Hepatocyte (in vitro differentiated cells): ENCODE data around the gene TMEM267. TPM values are rescaled to one million over a fixed set of nuclear protein-coding genes. Genes with fewer than 3 reads are reported as not detected.

Experiments
- DNase-seq: peaks from one replicate; pipeline ENCODE4 v3.0.0-alpha.2; 2016; ENCODE audit warnings: low spot score
- H2AFZ ChIP-seq: fragments of 200-600 bp; sonication (generic); 2 replicates; pipeline ENCODE4 v1.6.0; 2016; ENCODE audit warnings: antibody characterized with exemption, mild to moderate bottlenecking
- H3K27ac ChIP-seq: fragments of 200-600 bp; sonication (generic); 2 replicates; pipeline ENCODE4 v1.5.1; 2016; ENCODE audit warnings: mild to moderate bottlenecking
- H3K27me3 ChIP-seq: fragments of 200-600 bp; sonication (generic); 2 replicates; pipeline ENCODE4 v1.6.1; 2016
- H3K36me3 ChIP-seq: fragments of 200-600 bp; sonication (generic); replicated peaks from 2 replicates; pipeline ENCODE4 v1.5.1; 2016; ENCODE audit warnings: low read depth; ENCODE audit not compliant: insufficient read depth
- H3K4me1 ChIP-seq: fragments of 200-600 bp; sonication (generic); 2 replicates; pipeline ENCODE4 v1.5.1; 2016; ENCODE audit warnings: mild to moderate bottlenecking, moderate library complexity; ENCODE audit not compliant: insufficient read depth
- H3K4me2 ChIP-seq: fragments of 200-600 bp; sonication (generic); 2 replicates; pipeline ENCODE4 v1.6.0; 2016
- H3K4me3 ChIP-seq: fragments of 200-600 bp; sonication (generic); 2 replicates; pipeline ENCODE4 v1.5.1; 2016; ENCODE audit warnings: mild to moderate bottlenecking
- H3K79me2 ChIP-seq: fragments of 200-600 bp; sonication (generic); 2 replicates; pipeline ENCODE4 v1.6.0; 2017; ENCODE audit warnings: mild to moderate bottlenecking
- H3K9me2 ChIP-seq: fragments of 200-600 bp; sonication (generic); replicated peaks from 2 replicates; pipeline ENCODE4 v1.6.0; 2017; ENCODE audit warnings: mild to moderate bottlenecking; ENCODE audit not compliant: insufficient read depth
- H3K9me3 ChIP-seq: fragments of 200-600 bp; sonication (generic); 2 replicates; pipeline ENCODE4 v1.5.1; 2016; ENCODE audit warnings: low read depth, mild to moderate bottlenecking
- H4K20me1 ChIP-seq: fragments of 200-600 bp; sonication (generic); 2 replicates; pipeline ENCODE4 v1.6.0; 2016; ENCODE audit warnings: mild to moderate bottlenecking; ENCODE audit not compliant: insufficient read depth, poor library complexity, severe bottlenecking
- CTCF ChIP-seq: fragments of 200-600 bp; sonication (generic); IDR thresholded peaks from 2 replicates; pipeline ENCODE4 v1.5.1; 2016; ENCODE audit warnings: antibody characterized with exemption, mild to moderate bottlenecking; ENCODE audit not compliant: poor library complexity
- EZH2 ChIP-seq: fragments of 200-600 bp; sonication (generic); IDR thresholded peaks from 2 replicates; pipeline ENCODE4 v1.6.1; 2016; ENCODE audit warnings: antibody characterized with exemption, mild to moderate bottlenecking, borderline replicate concordance
- EZH2phosphoT487 ChIP-seq: fragments of 200-600 bp; sonication (generic); IDR thresholded peaks from one replicate; pipeline ENCODE4 v1.6.1; 2018; ENCODE audit warnings: antibody characterized with exemption, mild to moderate bottlenecking, low read depth, moderate library complexity; ENCODE audit not compliant: unreplicated experiment, severe bottlenecking
- WGBS: methylation state at CpG from one replicate; pipeline ENCODE4 v1.1.6; 2016; ENCODE audit warnings: low lambda C conversion rate; ENCODE audit errors: missing lambda C conversion rate; 5-methylcytosine and 5-hydroxymethylcytosine counted together
- polyA plus RNA-seq: library from polyadenylated mRNA; unstranded; fragments of >200 nt; fragmentation: Nextera tagmentation; extraction: Ambion mirVana; gene quantifications from 2 replicates; pipeline ENCODE4 v1.2.1, GENCODE V29; 2016
- total RNA-seq: library from RNA; depleted of rRNA; stranded (reverse); fragments of >200 nt; gene quantifications from 2 replicates; pipeline ENCODE4 v1.2.3, GENCODE V29; 2014

The TMEM267 gene
- total and polyA plus RNA-seq, 2 experiments from 2014 or later: 9.7 to 19.4 TPM

- TF ChIP-seq EZH2phosphoT487: no peak
- TF ChIP-seq CTCF: no peak
- TF ChIP-seq EZH2: no peak
- no peaks in the 10 kb centered on the region for H3K9me3 ChIP-seq
- H4K20me1 ChIP-seq: no peaks in the 10 kb centered on the region
- H3K27me3 ChIP-seq: no peaks in the 10 kb centered on the region
- DNase-seq: no peak
- H3K4me2 ChIP-seq: no peak overlapping the region
- H3K4me3 ChIP-seq: no peak overlapping the region
- no peaks in the 10 kb centered on the region for H3K9me2 ChIP-seq
- peaks cover 6% of the 10 kb centered on the region for H3K4me1 ChIP-seq
- H3K36me3 ChIP-seq: no peaks in the 10 kb centered on the region
- 85% methylated on average over 2 of the region's 2 CpGs for WGBS
- H3K27ac ChIP-seq: no peak overlapping the region
- no peak overlapping the region for H2AFZ ChIP-seq
- H3K79me2 ChIP-seq: no peaks in the 10 kb centered on the region
Measured at GRCh38 chr5:43418561-43418960, 65.1 kb downstream of the TMEM267 start.

GRCh38 chr5:43416803-43417394 is 66.8 kb downstream of the TMEM267 start:
- H3K9me3 ChIP-seq: no peaks in the 10 kb centered on the region
- no peaks in the 10 kb centered on the region for H3K36me3 ChIP-seq
- H2AFZ ChIP-seq: no peak overlapping the region
- no peaks in the 10 kb centered on the region for H3K79me2 ChIP-seq
- no peak overlapping the region for H3K27ac ChIP-seq
- no peaks in the 10 kb centered on the region for H4K20me1 ChIP-seq
- DNase-seq: no peak
- no peaks in the 10 kb centered on the region for H3K9me2 ChIP-seq
- no peaks in the 10 kb centered on the region for H3K27me3 ChIP-seq
- TF ChIP-seq CTCF (no peak), EZH2phosphoT487 (no peak), EZH2 (no peak)
- H3K4me1 ChIP-seq: peaks cover 5% of the 10 kb centered on the region
- no peak overlapping the region for H3K4me3 ChIP-seq
- H3K4me2 ChIP-seq: no peak overlapping the region
- 54% methylated on average over 3 of the region's 3 CpGs for WGBS

- TF ChIP-seq CTCF: no peak
- no peak for TF ChIP-seq EZH2phosphoT487
- Histone ChIP-seq H3K9me3 (no peaks in the 10 kb centered on the region), H3K36me3 (no peaks in the 10 kb centered on the region), H3K9me2 (no peaks in the 10 kb centered on the region), H3K27ac (no peak overlapping the region), H4K20me1 (no peaks in the 10 kb centered on the region), H3K79me2 (no peaks in the 10 kb centered on the region), H3K27me3 (no peaks in the 10 kb centered on the region), H3K4me1 (no peaks in the 10 kb centered on the region), H3K4me3 (no peak overlapping the region), H2AFZ (no peak overlapping the region), H3K4me2 (no peak overlapping the region)
- peak; percentile 34 for DNase-seq
- 63% methylated on average over 3 of the region's 3 CpGs for WGBS
Measured at GRCh38 chr5:43415935-43416802, 67.5 kb downstream of the TMEM267 start.
